Fibroblast of lung (primary cell): ENCODE data around the gene MYBPC2. TPM values are rescaled to one million over a fixed set of nuclear protein-coding genes. Genes with fewer than 3 reads are reported as not detected.
A peak's percentile ranks its signal among the peaks of the same experiment; 100 is the strongest.

Experiments
- DNase-seq, 2 donors: peaks; one replicate each; pipeline versions ENCODE4 v3.0.0 to v3.0.0-alpha.2; 2010; ENCODE audit warnings: low read depth in 2 of 2
- H2AFZ ChIP-seq: 2 replicates; pipeline ENCODE4 v1.5.1; 2012; ENCODE audit warnings: low read length, control low read depth, inconsistent platforms
- H3K27ac ChIP-seq: 2 replicates; pipeline ENCODE4 v1.5.1; 2011; ENCODE audit warnings: low read length, control low read depth; ENCODE audit not compliant: insufficient read depth
- H3K27me3 ChIP-seq: 2 replicates; pipeline ENCODE4 v1.5.1; 2011; ENCODE audit warnings: mild to moderate bottlenecking, low read length; ENCODE audit not compliant: control insufficient read depth, insufficient read depth
- H3K36me3 ChIP-seq: 2 replicates; pipeline ENCODE4 v1.5.1; 2011; ENCODE audit warnings: low read length; ENCODE audit not compliant: control insufficient read depth, insufficient read depth
- H3K4me1 ChIP-seq: 2 replicates; pipeline ENCODE4 v1.5.1; 2011; ENCODE audit warnings: low read length; ENCODE audit not compliant: control insufficient read depth, insufficient read depth; ENCODE audit errors: extremely low read depth
- H3K4me2 ChIP-seq: 2 replicates; pipeline ENCODE4 v1.5.1; 2011; ENCODE audit warnings: low read length, control low read depth; ENCODE audit not compliant: insufficient read depth; ENCODE audit errors: extremely low read depth
- H3K4me3 ChIP-seq, 4 experiments: fragments of 200-600 bp in 1 of 4; sonication (generic) in 1 of 4; replicated peaks in 1 of 4; 2 replicates each; pipeline ENCODE4 v1.5.1; 2011 to 2016; ENCODE audit warnings: low read length in 4 of 4, low read depth in 3 of 4, mild to moderate bottlenecking in 3 of 4, control low read depth in 2 of 4, inconsistent platforms in 1 of 4, mixed read lengths in 1 of 4; ENCODE audit not compliant: insufficient read depth in 1 of 4; ENCODE audit errors: control extremely low read depth in 1 of 4
- H3K79me2 ChIP-seq: 2 replicates; pipeline ENCODE4 v1.5.1; 2012; ENCODE audit warnings: mild to moderate bottlenecking, low read length, inconsistent platforms; ENCODE audit not compliant: control insufficient read depth, insufficient read depth
- H3K9ac ChIP-seq: 2 replicates; pipeline ENCODE4 v1.5.1; 2011; ENCODE audit warnings: mild to moderate bottlenecking, low read length, control low read depth; ENCODE audit not compliant: insufficient read depth
- H3K9me3 ChIP-seq: 2 replicates; pipeline ENCODE4 v1.5.1; 2012; ENCODE audit warnings: low read depth, low read length; ENCODE audit not compliant: control insufficient read depth, insufficient read depth
- H4K20me1 ChIP-seq: 2 replicates; pipeline ENCODE4 v1.5.1; 2011; ENCODE audit warnings: low read length; ENCODE audit not compliant: control insufficient read depth, insufficient read depth; ENCODE audit errors: extremely low read depth
- EZH2 ChIP-seq: IDR thresholded peaks from 2 replicates; pipeline ENCODE4 v1.5.1; 2012; ENCODE audit warnings: low read length, control low read depth, mild to moderate bottlenecking; ENCODE audit errors: missing control alignments
- polyA plus RNA-seq, 2 donors: library from polyadenylated mRNA; depleted of rRNA in 1 of 2; stranded (reverse) in 1 of 2; unstranded in 1 of 2; fragments of >200 nt; gene quantifications; 2 replicates each; pipeline ENCODE4 v1.2.1, GENCODE V29; 2011 to 2012; ENCODE audit warnings: missing spikeins in 1 of 2
- total RNA-seq: library from RNA; depleted of rRNA; stranded (reverse); fragments of >200 nt; gene quantifications from 2 replicates; pipeline ENCODE4 v1.2.1, GENCODE V29; 2014
- TF ChIP-seq, protein P1 (sequence below), 2 donors: IDR thresholded peaks in 1 of 2; conservative IDR thresholded peaks in 1 of 2; 1 replicate in 1 of 2; 2 replicates in 1 of 2; pipeline ENCODE4 v1.5.1; 2011 to 2012; ENCODE audit warnings: low read length in 2 of 2, control low read depth in 1 of 2, inconsistent platforms in 1 of 2, low read depth in 1 of 2, mild to moderate bottlenecking in 1 of 2

The MYBPC2 gene
- total and polyA plus RNA-seq, 2 donors (not counting 1 experiment from before 2014, with no cell fraction given) = under 0.01 TPM; not detected in 1

DNA sequence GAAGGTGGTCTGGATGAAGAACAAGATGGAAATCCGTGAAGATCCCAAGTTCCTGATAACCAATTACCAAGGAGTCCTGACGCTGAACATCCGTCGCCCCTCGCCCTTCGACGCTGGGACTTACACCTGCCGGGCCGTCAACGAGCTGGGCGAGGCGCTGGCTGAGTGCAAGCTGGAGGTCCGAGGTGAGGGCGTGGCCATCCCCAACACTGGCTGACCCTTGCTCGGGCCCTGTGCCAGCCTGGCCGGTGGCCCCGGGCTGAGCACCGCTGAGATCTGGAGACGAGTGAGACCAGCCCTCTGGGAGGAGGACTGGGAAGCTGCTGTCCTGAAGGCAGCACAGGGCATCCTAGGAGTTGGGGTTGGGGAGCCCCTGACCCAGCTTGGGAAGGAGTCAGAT, 31.7 kb downstream of the MYBPC2 start:
- DNase-seq = no peak
- Histone ChIP-seq H3K27me3 (peaks cover 3% of the 10 kb centered on the region), H3K9me3 (no peaks in the 10 kb centered on the region), H3K4me2 (no peak overlapping the region), H3K79me2 (no peaks in the 10 kb centered on the region), H3K27ac (no peak overlapping the region), H3K4me1 (peaks cover 2% of the 10 kb centered on the region), H4K20me1 (no peaks in the 10 kb centered on the region), H3K36me3 (no peaks in the 10 kb centered on the region), H2AFZ (no peak overlapping the region), H3K9ac (no peak overlapping the region), H3K4me3 (no peak overlapping the region)
- TF ChIP-seq, protein P1, sequence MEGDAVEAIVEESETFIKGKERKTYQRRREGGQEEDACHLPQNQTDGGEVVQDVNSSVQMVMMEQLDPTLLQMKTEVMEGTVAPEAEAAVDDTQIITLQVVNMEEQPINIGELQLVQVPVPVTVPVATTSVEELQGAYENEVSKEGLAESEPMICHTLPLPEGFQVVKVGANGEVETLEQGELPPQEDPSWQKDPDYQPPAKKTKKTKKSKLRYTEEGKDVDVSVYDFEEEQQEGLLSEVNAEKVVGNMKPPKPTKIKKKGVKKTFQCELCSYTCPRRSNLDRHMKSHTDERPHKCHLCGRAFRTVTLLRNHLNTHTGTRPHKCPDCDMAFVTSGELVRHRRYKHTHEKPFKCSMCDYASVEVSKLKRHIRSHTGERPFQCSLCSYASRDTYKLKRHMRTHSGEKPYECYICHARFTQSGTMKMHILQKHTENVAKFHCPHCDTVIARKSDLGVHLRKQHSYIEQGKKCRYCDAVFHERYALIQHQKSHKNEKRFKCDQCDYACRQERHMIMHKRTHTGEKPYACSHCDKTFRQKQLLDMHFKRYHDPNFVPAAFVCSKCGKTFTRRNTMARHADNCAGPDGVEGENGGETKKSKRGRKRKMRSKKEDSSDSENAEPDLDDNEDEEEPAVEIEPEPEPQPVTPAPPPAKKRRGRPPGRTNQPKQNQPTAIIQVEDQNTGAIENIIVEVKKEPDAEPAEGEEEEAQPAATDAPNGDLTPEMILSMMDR (conservative IDR thresholded peaks at IDR 0.05 in 1 of 2, IDR thresholded peaks at IDR 0.05 in 1 of 2; ENCODE audit: low read depth in 1 of 2, low read length in 2 of 2) = no peak
- no peak for TF ChIP-seq EZH2

DNA sequence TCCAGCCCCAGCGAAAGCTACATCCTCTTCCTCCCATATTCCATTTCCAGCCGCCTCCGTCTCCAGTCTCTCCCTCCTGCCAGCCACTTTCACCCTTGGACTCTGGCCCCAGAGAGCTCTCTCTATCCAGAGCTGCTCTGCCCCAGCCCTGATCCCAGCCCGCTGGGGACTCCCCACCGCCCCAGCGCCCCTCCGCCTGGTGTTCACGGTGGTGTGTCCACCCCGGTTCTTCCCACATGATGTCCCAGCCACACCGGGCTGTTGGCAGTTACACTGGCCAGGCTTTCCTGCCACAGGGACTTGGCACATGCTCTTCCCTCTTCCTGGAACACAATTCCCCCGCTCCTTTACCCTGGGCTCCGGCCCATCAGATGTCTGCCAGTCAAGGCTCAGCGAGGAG, 32.3 kb downstream of the MYBPC2 start:
- Histone ChIP-seq H3K36me3 (no peaks in the 10 kb centered on the region), H3K4me1 (peaks cover 2% of the 10 kb centered on the region), H3K79me2 (no peaks in the 10 kb centered on the region), H3K27me3 (peaks cover 3% of the 10 kb centered on the region), H3K9me3 (no peaks in the 10 kb centered on the region), H3K4me3 (no peak overlapping the region), H3K27ac (no peak overlapping the region), H3K9ac (no peak overlapping the region), H3K4me2 (no peak overlapping the region), H4K20me1 (no peaks in the 10 kb centered on the region), H2AFZ (no peak overlapping the region)
- no peak for DNase-seq
- TF ChIP-seq, protein P1 (conservative IDR thresholded peaks at IDR 0.05 in 1 of 2, IDR thresholded peaks at IDR 0.05 in 1 of 2; ENCODE audit: low read depth in 1 of 2, low read length in 2 of 2) = no peak
- no peak for TF ChIP-seq EZH2

DNA sequence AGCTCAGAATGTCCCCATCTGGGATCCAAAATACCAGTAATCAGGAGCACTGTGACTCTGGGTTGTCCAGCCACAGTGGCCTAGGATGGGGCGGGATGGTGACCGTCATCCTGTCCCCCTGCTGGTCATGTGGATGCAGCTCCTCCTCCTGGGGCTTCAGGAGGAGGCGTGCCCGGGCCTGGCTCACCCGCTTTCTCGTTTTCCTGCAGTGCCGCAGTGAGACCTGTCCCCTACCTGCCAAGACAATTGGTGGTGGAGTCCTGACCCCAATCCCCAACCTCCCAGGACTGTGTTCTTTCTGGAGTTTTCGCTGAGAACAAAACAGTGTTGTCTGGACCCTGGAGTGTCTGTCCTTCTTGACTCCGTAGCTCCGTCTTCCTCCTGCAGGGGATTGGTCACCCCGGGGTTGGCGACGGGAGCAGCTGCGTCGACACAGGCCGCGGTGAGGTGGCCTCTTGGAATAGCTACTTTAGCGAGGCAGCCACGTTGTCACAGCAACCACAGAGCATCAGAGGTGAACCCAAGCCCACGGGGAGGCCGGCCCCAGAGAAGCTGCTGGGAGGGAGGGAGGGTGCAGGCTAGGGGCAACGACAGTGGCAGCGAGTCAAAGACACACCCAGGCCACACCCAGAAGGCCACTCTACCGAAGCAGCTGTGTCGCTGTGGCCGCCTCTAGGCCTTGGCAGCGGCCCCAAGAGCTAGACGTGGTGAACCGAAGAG, 33.5 kb downstream of the MYBPC2 start:
- DNase-seq = peak in 1 of 2 donors; percentile 4
- no peaks in the 10 kb centered on the region for H4K20me1 ChIP-seq
- no peak overlapping the region for H3K4me2 ChIP-seq

More for the DNA sequence above, 33.5 kb downstream of the MYBPC2 start:
- Histone ChIP-seq H2AFZ (no peak overlapping the region), H3K27me3 (peaks cover 3% of the 10 kb centered on the region), H3K36me3 (no peaks in the 10 kb centered on the region), H3K4me1 (no peaks in the 10 kb centered on the region), H3K79me2 (no peaks in the 10 kb centered on the region), H3K4me3 (no peak overlapping the region), H3K9me3 (no peaks in the 10 kb centered on the region), H3K9ac (no peak overlapping the region), H3K27ac (no peak overlapping the region)
- no peak for TF ChIP-seq EZH2
- TF ChIP-seq, protein P1 (conservative IDR thresholded peaks at IDR 0.05 in 1 of 2, IDR thresholded peaks at IDR 0.05 in 1 of 2; ENCODE audit: low read depth in 1 of 2, low read length in 2 of 2) = no peak
